Measurements from ENCODE around the gene GLTPD2. TPM values are rescaled to one million over a fixed set of nuclear protein-coding genes. Genes with fewer than 3 reads are reported as not detected.
A peak's percentile ranks its signal among the peaks of the same experiment; 100 is the strongest.

Gene GLTPD2
- total and polyA plus RNA-seq, 10 of the 15 experiments (the other 5 are each of a cell fraction or from before 2014, with no cell fraction given) = 0.16 to 0.34 TPM; not detected in 8

DNA sequence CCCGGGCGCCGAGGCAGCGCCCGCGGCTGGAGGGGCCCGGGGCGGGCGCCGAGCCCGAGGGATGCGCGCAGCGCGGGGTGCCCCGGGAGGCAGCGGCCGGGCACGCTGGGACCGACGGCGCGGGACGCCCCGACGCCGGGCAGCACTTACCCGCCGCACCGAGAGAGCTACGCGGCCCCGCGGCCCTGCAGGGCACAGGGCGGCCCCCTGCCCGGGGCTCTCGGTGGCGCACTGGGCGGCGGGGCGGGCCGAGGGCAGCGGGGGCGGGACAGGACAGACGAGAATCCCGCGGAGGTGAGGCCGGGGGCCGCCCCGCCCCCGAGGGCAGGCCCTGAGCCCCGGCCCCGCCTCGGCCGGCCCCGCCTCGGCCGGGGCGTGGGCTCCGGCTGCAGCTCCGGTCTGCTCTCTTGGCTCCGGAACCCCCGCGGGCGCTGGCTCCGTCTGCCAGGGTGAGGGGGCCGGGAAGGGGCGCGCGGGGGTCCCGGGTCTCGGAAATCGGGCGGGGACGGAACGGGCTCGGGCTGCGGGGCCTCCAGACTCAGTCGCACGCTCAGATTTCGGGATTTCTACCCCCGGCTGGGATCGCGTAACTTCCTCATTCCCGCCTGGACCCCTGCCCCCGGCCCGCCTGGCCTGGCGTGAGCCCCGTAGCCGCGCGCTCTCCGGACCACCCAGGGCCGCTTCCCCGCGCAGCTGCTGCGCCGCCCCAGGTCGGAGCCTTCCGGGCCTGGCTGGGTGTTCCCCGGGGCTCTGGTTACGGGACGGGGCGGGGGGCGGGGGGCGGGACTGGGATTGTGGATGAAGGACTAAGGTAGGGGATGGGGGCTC is 18.2 kb downstream of the GLTPD2 start, which contains the start of gene PLD2 (continued):
- TF ChIP-seq FOS (IDR thresholded peaks at IDR 0.05; ENCODE audit: borderline replicate concordance, extremely low read depth, insufficient read length) (no peak), RAD21 (IDR thresholded peaks at IDR 0.05; ENCODE audit: insufficient read depth, low read depth, low read length) (no peak), SMC3 (IDR thresholded peaks at IDR 0.05; ENCODE audit: borderline replicate concordance, low read length) (no peak), ASH2L (IDR thresholded peaks at IDR 0.05; ENCODE audit: borderline replicate concordance, low read depth) (no peak), STAT1 (conservative IDR thresholded peaks at IDR 0.05) (no peak), POU2F2 (IDR thresholded peaks at IDR 0.05; ENCODE audit: borderline replicate concordance, low read depth, low read length) (0 out of 3 replicates have a peak, but pooled peaks have one; percentile 11), ZZZ3 (IDR thresholded peaks at IDR 0.05; ENCODE audit: control insufficient read depth, insufficient read length, low read depth) (no peak), ZSCAN29 (IDR thresholded peaks at IDR 0.05) (no peak), LARP7 (IDR thresholded peaks at IDR 0.05) (peak; percentile 80; the same call in 1 of the 2 replicates), PML (IDR thresholded peaks at IDR 0.05; ENCODE audit: low read length) (no peak), IRF4 (IDR thresholded peaks at IDR 0.05; ENCODE audit: low read depth, low read length) (no peak), NBN (IDR thresholded peaks at IDR 0.05) (no peak), MXI1 (IDR thresholded peaks at IDR 0.05; ENCODE audit: low read depth, low read length) (peak; percentile 38), PAX5 (IDR thresholded peaks at IDR 0.05; ENCODE audit: borderline replicate concordance, low read depth, low read length) (no peak), GATAD2B (conservative IDR thresholded peaks at IDR 0.05; ENCODE audit: low read depth) (no peak; the same call in 1 of the 2 replicates), ZNF217 (IDR thresholded peaks at IDR 0.05) (peak; percentile 47; the same call in 1 of the 2 replicates), SIN3A (IDR thresholded peaks at IDR 0.05; ENCODE audit: low read depth, low read length) (no peak), TAF1 (IDR thresholded peaks at IDR 0.05; ENCODE audit: borderline replicate concordance, low read depth, low read length) (peak; percentile 55; the same call in 1 of the 2 replicates), BRCA1 (IDR thresholded peaks at IDR 0.05; ENCODE audit: low read depth, low read length) (peak; percentile 45; the same call in 1 of the 2 replicates), SREBF2 (IDR thresholded peaks at IDR 0.05; ENCODE audit: low read length) (no peak)
- TF ChIP-seq, protein P1, sequence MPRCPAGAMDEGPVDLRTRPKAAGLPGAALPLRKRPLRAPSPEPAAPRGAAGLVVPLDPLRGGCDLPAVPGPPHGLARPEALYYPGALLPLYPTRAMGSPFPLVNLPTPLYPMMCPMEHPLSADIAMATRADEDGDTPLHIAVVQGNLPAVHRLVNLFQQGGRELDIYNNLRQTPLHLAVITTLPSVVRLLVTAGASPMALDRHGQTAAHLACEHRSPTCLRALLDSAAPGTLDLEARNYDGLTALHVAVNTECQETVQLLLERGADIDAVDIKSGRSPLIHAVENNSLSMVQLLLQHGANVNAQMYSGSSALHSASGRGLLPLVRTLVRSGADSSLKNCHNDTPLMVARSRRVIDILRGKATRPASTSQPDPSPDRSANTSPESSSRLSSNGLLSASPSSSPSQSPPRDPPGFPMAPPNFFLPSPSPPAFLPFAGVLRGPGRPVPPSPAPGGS (IDR thresholded peaks at IDR 0.05; ENCODE audit: borderline replicate concordance, insufficient read depth, low read depth, low read length, poor library complexity, severe bottlenecking) = no peak
- TF ChIP-seq, protein P2, sequence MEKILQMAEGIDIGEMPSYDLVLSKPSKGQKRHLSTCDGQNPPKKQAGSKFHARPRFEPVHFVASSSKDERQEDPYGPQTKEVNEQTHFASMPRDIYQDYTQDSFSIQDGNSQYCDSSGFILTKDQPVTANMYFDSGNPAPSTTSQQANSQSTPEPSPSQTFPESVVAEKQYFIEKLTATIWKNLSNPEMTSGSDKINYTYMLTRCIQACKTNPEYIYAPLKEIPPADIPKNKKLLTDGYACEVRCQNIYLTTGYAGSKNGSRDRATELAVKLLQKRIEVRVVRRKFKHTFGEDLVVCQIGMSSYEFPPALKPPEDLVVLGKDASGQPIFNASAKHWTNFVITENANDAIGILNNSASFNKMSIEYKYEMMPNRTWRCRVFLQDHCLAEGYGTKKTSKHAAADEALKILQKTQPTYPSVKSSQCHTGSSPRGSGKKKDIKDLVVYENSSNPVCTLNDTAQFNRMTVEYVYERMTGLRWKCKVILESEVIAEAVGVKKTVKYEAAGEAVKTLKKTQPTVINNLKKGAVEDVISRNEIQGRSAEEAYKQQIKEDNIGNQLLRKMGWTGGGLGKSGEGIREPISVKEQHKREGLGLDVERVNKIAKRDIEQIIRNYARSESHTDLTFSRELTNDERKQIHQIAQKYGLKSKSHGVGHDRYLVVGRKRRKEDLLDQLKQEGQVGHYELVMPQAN (conservative IDR thresholded peaks at IDR 0.05) = peak; percentile 49; the same call in 1 of the 2 replicates
- TF ChIP-seq, protein P3, sequence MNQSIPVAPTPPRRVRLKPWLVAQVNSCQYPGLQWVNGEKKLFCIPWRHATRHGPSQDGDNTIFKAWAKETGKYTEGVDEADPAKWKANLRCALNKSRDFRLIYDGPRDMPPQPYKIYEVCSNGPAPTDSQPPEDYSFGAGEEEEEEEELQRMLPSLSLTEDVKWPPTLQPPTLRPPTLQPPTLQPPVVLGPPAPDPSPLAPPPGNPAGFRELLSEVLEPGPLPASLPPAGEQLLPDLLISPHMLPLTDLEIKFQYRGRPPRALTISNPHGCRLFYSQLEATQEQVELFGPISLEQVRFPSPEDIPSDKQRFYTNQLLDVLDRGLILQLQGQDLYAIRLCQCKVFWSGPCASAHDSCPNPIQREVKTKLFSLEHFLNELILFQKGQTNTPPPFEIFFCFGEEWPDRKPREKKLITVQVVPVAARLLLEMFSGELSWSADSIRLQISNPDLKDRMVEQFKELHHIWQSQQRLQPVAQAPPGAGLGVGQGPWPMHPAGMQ (IDR thresholded peaks at IDR 0.05; ENCODE audit: borderline replicate concordance) = no peak
- TF ChIP-seq, protein P4, sequence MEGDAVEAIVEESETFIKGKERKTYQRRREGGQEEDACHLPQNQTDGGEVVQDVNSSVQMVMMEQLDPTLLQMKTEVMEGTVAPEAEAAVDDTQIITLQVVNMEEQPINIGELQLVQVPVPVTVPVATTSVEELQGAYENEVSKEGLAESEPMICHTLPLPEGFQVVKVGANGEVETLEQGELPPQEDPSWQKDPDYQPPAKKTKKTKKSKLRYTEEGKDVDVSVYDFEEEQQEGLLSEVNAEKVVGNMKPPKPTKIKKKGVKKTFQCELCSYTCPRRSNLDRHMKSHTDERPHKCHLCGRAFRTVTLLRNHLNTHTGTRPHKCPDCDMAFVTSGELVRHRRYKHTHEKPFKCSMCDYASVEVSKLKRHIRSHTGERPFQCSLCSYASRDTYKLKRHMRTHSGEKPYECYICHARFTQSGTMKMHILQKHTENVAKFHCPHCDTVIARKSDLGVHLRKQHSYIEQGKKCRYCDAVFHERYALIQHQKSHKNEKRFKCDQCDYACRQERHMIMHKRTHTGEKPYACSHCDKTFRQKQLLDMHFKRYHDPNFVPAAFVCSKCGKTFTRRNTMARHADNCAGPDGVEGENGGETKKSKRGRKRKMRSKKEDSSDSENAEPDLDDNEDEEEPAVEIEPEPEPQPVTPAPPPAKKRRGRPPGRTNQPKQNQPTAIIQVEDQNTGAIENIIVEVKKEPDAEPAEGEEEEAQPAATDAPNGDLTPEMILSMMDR (IDR thresholded peaks at IDR 0.05 in 2 of 3, conservative IDR thresholded peaks at IDR 0.05 in 1 of 3; ENCODE audit: control insufficient read depth in 2 of 3, extremely low read depth in 1 of 3, insufficient read depth in 1 of 3, low read depth in 3 of 3, low read length in 3 of 3) = no peak
